ENCODE data around the gene EXOC4.

The EXOC4 gene

DNA sequence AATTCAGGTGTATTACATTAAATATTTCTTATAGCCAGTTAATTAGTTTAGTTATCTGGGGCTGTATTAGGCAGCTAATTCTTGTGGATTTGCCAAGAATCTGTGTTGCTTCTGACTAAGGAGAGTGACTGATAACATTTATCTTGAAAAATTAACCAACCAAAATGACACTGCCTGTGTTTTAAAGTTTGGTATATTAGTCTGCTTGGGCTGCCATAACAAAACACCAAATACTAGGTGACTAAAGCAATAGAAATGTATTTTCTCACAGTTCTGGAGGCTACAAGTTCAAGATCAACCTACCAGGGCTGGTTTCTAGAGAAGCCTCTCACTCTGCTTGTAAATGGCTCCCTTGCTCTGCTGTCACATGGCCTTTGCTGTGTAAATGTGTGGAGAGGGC lies 12.9 kb downstream of the EXOC4 start:
- no peaks in the 10 kb centered on the region for H3K36me3 ChIP-seq (ENCODE audit: insufficient read depth, low read length)
- H2AFZ ChIP-seq (ENCODE audit: low read length), result no peak overlapping the region
- H3K9ac ChIP-seq (ENCODE audit: low read depth, low read length, poor library complexity, severe bottlenecking), result no peak overlapping the region
- TF ChIP-seq EZH2phosphoT487 (IDR thresholded peaks at IDR 0.05; ENCODE audit: borderline replicate concordance), result no peak
- TF ChIP-seq, protein P1, sequence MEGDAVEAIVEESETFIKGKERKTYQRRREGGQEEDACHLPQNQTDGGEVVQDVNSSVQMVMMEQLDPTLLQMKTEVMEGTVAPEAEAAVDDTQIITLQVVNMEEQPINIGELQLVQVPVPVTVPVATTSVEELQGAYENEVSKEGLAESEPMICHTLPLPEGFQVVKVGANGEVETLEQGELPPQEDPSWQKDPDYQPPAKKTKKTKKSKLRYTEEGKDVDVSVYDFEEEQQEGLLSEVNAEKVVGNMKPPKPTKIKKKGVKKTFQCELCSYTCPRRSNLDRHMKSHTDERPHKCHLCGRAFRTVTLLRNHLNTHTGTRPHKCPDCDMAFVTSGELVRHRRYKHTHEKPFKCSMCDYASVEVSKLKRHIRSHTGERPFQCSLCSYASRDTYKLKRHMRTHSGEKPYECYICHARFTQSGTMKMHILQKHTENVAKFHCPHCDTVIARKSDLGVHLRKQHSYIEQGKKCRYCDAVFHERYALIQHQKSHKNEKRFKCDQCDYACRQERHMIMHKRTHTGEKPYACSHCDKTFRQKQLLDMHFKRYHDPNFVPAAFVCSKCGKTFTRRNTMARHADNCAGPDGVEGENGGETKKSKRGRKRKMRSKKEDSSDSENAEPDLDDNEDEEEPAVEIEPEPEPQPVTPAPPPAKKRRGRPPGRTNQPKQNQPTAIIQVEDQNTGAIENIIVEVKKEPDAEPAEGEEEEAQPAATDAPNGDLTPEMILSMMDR (conservative IDR thresholded peaks at IDR 0.05; ENCODE audit: low read length), result no peak
- 0 out of 2 replicates have a peak, but pooled peaks cover 5% of the 10 kb centered on the region for H3K9me3 ChIP-seq (ENCODE audit: insufficient read depth, low read depth, low read length)
- peaks cover 31% of the 10 kb centered on the region for H3K79me2 ChIP-seq (ENCODE audit: insufficient read depth, low read length)
- no peaks in the 10 kb centered on the region for H3K9me2 ChIP-seq (replicated peaks; ENCODE audit: low read depth, low read length)
- no peak overlapping the region for H3K4me3 ChIP-seq (ENCODE audit: low read length, poor library complexity, severe bottlenecking)
- H3K27me3 ChIP-seq (ENCODE audit: insufficient read depth, low read length, poor library complexity, severe bottlenecking), result no peaks in the 10 kb centered on the region
- no peak overlapping the region for H3K4me2 ChIP-seq (ENCODE audit: low read depth, low read length, poor library complexity, severe bottlenecking)
- peaks cover 20% of the 10 kb centered on the region for H3K4me1 ChIP-seq (ENCODE audit: insufficient read depth, low read length, poor library complexity, severe bottlenecking)
- no peaks in the 10 kb centered on the region for H4K20me1 ChIP-seq (ENCODE audit: insufficient read depth, low read length, poor library complexity, severe bottlenecking)
- no peaks in the 10 kb centered on the region for H3F3A ChIP-seq (ENCODE audit: low read depth)

DNA sequence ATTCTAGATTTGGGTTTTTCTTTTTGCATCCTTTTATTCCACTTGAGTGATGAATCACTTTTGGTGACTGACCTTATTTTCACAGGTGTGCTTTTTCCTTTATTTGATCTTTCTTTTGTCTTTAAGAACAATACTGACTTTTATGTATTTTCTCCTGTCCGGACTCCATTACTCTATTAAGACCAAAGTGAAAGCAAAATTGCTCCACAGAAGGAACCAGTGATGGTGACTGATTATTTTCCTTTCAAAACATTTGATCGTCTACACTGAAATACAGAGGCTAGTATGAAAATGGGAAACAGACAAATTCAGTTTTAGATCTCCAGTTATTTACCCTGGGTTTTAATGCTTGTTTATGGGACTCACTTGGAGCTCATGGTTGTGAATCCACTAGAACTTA lies 15.5 kb downstream of the EXOC4 start:
- Histone ChIP-seq H3K79me2 (ENCODE audit: insufficient read depth, low read length) (peaks cover 24% of the 10 kb centered on the region; the same call in 1 of the 2 replicates), H3K36me3 (ENCODE audit: insufficient read depth, low read length) (no peaks in the 10 kb centered on the region), H3K4me3 (ENCODE audit: low read length, poor library complexity, severe bottlenecking) (peak overlapping the region; percentile 17), H3K4me1 (ENCODE audit: insufficient read depth, low read length, poor library complexity, severe bottlenecking) (peaks cover 13% of the 10 kb centered on the region), H3K9me2 (replicated peaks; ENCODE audit: low read depth, low read length) (no peaks in the 10 kb centered on the region), H4K20me1 (ENCODE audit: insufficient read depth, low read length, poor library complexity, severe bottlenecking) (no peaks in the 10 kb centered on the region), H3K9me3 (ENCODE audit: insufficient read depth, low read depth, low read length) (no peaks in the 10 kb centered on the region), H3K4me2 (ENCODE audit: low read depth, low read length, poor library complexity, severe bottlenecking) (peak overlapping the region; percentile 25), H2AFZ (ENCODE audit: low read length) (no peak overlapping the region), H3K27me3 (ENCODE audit: insufficient read depth, low read length, poor library complexity, severe bottlenecking) (no peaks in the 10 kb centered on the region), H3F3A (ENCODE audit: low read depth) (no peaks in the 10 kb centered on the region), H3K9ac (ENCODE audit: low read depth, low read length, poor library complexity, severe bottlenecking) (no peak overlapping the region)
- TF ChIP-seq, protein P1 (conservative IDR thresholded peaks at IDR 0.05; ENCODE audit: low read length), result no peak
- no peak for TF ChIP-seq EZH2phosphoT487 (IDR thresholded peaks at IDR 0.05; ENCODE audit: borderline replicate concordance)

DNA sequence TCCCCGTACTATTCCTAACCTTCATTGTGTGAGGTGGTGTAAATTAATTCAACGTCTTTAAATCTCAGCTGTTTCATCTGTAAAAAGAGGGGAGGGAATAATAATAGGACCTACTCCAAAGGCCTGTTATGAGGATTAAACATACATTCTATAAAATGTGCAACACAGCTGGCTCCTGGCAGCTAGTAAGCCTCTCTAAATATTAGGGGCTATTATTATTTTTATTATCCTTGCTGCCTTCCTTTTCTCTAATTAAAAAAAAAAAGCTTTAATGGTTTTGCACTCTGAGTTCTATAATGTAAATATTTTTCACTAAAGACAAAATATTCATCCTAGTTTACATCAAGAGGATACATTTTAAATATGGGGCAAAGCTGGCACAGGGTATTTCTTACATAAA lies 19.5 kb downstream of the EXOC4 start:
- H3K9me3 ChIP-seq (ENCODE audit: insufficient read depth, low read depth, low read length), result no peaks in the 10 kb centered on the region
- TF ChIP-seq EZH2phosphoT487 (IDR thresholded peaks at IDR 0.05; ENCODE audit: borderline replicate concordance), result no peak
- TF ChIP-seq, protein P1 (conservative IDR thresholded peaks at IDR 0.05; ENCODE audit: low read length), result no peak

More for the DNA sequence above, 19.5 kb downstream of the EXOC4 start:
- Histone ChIP-seq H2AFZ (ENCODE audit: low read length) (no peak overlapping the region), H3K79me2 (ENCODE audit: insufficient read depth, low read length) (peaks cover 15% of the 10 kb centered on the region; the same call in 1 of the 2 replicates), H3K4me2 (ENCODE audit: low read depth, low read length, poor library complexity, severe bottlenecking) (no peak overlapping the region), H3K27me3 (ENCODE audit: insufficient read depth, low read length, poor library complexity, severe bottlenecking) (no peaks in the 10 kb centered on the region), H3F3A (ENCODE audit: low read depth) (no peaks in the 10 kb centered on the region), H3K9ac (ENCODE audit: low read depth, low read length, poor library complexity, severe bottlenecking) (no peak overlapping the region), H4K20me1 (ENCODE audit: insufficient read depth, low read length, poor library complexity, severe bottlenecking) (no peaks in the 10 kb centered on the region), H3K4me1 (ENCODE audit: insufficient read depth, low read length, poor library complexity, severe bottlenecking) (peaks cover 13% of the 10 kb centered on the region), H3K4me3 (ENCODE audit: low read length, poor library complexity, severe bottlenecking) (no peak overlapping the region), H3K9me2 (replicated peaks; ENCODE audit: low read depth, low read length) (no peaks in the 10 kb centered on the region), H3K36me3 (ENCODE audit: insufficient read depth, low read length) (peaks cover 19% of the 10 kb centered on the region; the same call in 1 of the 2 replicates)
